ENCODE measurements around the gene GPC3.
"Not testable (repeated sequence)": the region's sequence is repeated elsewhere in the genome, so short reads cannot be mapped to it uniquely, and the experiment has no call there.

Gene GPC3

DNA sequence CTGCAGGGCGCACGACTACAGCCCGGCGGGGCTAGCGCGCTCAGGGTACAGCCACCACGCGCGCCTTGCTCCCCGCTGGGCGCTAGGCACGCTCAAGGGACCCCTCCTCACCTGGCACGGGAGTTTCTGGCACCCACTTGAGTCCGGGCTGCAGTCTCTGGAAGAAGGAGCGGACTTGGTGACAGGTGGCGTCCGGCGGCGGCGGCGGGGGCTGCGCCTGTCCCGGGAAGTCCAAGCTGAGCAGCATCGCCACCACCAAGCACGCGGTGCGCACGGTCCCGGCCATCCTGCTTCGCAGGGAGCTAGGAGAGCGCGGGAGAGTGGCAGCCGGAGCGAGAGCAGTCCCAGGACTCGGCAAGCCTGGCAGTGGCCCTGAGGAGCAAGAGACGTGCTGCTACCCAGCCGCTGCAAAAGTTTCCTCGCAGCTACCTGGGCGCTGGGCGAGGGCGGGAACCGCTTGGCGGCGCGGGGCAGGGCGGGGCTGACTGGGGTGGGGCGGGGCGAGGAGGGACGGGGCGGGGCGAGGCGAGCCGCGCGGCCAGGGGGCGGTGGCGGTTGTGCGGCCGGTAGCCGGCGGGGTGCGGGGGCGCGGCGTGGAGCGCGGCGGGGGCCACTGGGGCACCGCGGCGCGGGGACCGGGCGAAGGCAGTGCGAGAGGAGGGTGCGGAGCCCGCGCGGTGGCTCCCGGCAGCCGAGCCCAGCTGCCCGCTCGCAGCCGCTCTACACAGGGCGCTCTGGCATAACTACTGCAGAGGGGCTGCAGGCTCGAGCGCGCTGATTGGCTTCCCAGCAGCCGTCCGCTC, at the start of gene GPC3:
TSS of gene GPC3 (minus strand) at position 431 of the 803 bp plus-strand sequence.
- peak; percentile 9 for DNase-seq

- no peak for DNase-seq
These were observed 47.0 kb upstream of the GPC3 start for GRCh38 chrX:134032441-134032840.

GRCh38 chrX:134026565-134027311, 41.3 kb upstream of the GPC3 start:
- no peak for DNase-seq

GRCh38 chrX:134025986-134026545, 40.7 kb upstream of the GPC3 start:
- DNase-seq: no peak

DNA sequence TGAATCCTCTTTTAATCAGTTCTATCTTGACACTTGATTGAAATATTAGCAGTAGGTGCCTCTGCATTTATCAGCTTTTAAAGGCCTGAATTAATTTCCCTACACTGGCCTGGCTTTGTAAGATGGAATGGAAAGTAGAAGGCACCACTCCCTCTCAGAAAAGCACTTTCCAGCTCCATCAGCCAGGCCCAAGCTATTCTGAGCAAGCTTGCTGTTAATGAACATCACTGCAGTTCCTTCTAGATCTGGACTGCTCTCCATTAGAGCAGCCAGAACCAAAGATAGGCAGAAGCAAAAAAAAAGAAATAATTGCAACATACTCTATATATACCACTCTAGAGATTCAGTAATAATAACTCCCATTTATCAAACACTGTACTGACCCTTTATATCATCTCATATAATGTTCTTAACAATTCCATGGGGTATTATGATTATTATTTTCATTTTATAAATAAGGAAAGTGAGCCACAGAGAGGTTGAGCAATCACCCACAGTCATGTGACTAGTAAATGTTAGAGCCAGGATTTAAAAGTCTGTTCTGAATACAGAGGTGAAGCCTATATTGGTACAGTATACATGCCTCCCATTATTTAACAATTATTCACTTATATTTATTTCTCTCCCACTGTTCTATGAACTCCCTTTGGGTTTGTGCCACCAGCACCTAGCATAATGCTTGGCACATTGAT, 39.4 kb upstream of the GPC3 start:
- no peak for DNase-seq

DNA sequence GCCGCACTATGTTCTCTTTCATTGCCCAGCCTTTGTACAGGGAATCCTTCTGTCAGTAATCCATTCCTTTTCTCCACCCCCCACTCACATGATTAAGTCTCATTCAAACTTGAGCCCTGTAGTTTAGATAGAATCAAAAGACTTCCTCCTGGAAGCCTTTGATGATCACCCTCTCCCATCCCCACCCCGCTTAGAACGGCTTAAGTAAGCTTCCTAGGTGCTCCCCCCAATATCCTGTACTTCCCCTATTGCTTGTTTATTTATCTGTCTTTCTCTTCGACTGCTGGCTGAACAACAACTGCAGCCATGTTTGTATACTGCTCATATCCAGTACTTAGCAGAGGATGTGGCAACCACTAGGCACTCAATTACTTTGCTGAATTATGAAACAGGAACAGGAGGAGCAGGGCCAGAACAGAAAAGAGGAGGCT, 38.5 kb upstream of the GPC3 start:
- no peak for DNase-seq

- no peak for DNase-seq
These were observed 35.5 kb upstream of the GPC3 start for GRCh38 chrX:134020910-134021309.

DNA sequence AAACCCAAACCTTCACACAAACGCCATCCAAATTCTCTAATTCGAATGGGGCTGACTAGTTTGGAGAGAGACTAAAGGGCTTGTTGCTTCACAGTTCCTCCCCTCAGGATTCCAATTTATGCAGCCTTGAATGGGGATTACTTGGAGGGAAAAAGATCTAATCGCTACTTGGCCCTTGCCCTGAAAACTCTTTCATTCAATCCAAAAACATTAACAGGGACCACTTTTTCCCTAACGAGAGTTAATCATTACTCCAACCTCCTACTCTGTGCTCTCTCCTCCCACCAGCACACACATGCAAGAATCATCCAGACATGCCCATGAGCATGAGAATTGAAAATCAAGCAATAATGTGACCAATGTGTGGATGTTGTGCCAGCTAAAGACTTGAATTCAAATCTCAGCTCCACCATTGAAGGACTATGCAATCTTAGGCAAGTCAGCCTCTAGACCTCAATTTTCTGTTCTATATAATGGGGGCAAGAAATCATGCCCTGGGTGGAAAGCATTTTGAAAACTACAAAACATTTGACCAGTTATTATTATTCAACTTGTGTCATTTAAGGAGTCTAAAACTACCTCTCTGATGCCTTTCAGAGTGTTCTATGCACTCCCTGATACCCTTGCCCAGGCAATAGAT, 34.3 kb upstream of the GPC3 start:
- DNase-seq: no peak

GRCh38 chrX:134016309-134016708, 30.9 kb upstream of the GPC3 start:
- not testable (repeated sequence) for DNase-seq

DNA sequence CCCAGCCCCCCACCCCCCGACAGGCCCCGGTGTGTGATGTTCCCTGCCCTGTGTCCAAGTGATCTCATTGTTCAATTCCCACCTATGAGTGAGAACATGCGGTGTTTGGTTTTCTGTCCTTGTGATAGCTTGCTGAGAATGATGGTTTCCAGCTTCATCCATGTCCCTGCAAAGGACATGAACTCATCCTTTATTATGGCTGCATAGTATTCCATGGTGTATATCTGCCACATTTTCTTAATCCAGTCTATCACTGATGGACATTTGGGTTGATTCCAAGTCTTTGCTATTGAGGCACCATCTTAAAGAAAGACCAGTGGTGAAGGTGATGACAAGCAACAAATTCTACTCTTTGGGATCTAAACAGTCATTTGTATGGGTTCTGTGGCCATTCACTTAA, 30.1 kb upstream of the GPC3 start:
- not testable (repeated sequence) for DNase-seq

- DNase-seq: no peak
These were observed 28.1 kb upstream of the GPC3 start for GRCh38 chrX:134013524-134013923.

DNA sequence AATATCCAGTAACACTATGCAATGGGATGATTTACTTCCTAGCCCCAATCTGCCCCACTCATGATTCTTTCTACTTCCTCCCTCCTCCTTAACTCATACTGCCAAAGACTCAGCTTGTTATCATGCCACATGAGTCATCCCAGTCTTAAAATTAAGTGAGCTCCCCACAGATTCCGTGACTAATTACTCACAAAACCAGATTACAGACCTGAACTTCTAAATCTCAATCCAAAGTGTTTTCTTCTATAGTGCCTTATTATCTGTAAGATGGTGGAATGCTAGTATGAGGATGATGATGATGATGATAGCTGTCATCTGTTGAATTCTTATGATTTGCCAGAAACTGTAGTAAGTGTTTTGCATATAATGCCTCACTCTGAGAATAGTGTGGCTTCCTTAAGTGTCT, 27.7 kb upstream of the GPC3 start:
- no peak for DNase-seq

DNA sequence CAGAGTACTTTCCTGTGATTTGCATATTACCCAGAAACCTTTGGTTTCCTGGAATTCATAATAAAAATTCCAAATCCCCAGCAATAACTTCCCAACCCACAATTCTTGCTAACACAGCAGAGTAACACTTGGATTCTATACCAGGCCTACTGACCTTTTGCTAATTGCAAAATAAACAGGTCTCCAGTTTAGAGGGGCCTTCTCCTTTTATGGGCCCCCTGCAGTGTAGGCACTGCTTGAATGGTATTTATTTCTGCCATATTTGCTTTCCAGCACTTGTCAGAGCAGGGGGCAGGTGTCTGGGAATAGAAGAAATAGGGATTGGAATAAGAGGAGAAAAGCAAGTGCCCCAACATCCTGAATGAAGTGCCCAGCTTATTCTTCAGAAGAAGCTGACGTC, 25.3 kb upstream of the GPC3 start:
- no peak for DNase-seq

GRCh38 chrX:134007716-134008115, 22.3 kb upstream of the GPC3 start:
- no peak for DNase-seq

GRCh38 chrX:134006484-134007161, 21.2 kb upstream of the GPC3 start:
- DNase-seq: no peak

DNA sequence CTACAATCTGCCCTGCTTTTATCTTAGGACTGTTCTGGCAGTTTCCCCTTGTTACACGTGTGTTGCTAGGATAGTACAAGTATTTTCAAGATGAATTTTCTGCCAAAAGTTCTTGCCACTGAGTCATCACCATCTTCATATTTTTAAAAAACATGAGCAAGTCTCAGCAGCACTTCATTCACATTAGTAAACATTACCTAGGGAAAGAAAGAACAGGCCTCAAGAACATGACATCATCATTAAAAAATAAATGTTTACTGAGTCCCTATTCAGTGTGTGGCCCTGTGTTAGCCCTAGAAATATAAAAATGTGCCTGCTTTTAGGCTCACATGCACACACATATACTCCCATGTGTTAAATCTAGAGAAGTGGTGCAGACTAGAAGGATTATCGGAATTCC, 18.7 kb upstream of the GPC3 start:
- DNase-seq: no peak

- no peak for DNase-seq
These were observed 17.7 kb upstream of the GPC3 start for GRCh38 chrX:134002921-134003615.

GRCh38 chrX:134000260-134001245, 15.2 kb upstream of the GPC3 start:
- no peak for DNase-seq

GRCh38 chrX:133999031-133999705, 13.8 kb upstream of the GPC3 start:
- DNase-seq: no peak

- no peak for DNase-seq
These were observed 10.4 kb upstream of the GPC3 start for GRCh38 chrX:133995759-133996158.

All from activated effector memory CD4-positive, alpha-beta T cell treated with Interleukin-2 at 50 U/mL for 16 hours (primary cell).